Muscle of arm (tissue), 14 donors: ENCODE data around the gene AMMECR1L. TPM values are rescaled to one million over a fixed set of nuclear protein-coding genes. Genes with fewer than 3 reads are reported as not detected.
"Not testable (repeated sequence)": the region's sequence is repeated elsewhere in the genome, so short reads cannot be mapped to it uniquely, and the experiment has no call there.

Experiments
- DNase-seq: peaks from one replicate; pipeline ENCODE4 v3.0.0-alpha.2; 2013
- long read RNA-seq, 11 donors: transcript quantifications; one replicate each; lab custom pipeline, GENCODE V29; 2026
- polyA plus RNA-seq, 12 donors: library from polyadenylated mRNA; unstranded; fragments of 120-200 nt; gene quantifications; one replicate each; pipeline ENCODE4 v1.2.1, GENCODE V29; 2013; ENCODE audit not compliant: insufficient read length in 12 of 12

The AMMECR1L gene
- 10 to 100 TPM in 10 of 12 donors, 1 to 10 TPM in 1, not detected in 1; 8.7 to 18.8 (median 16.7) TPM for polyA plus RNA-seq
- long read RNA-seq, donor 1, full-length matches to known transcripts = 2 of 7 reads
- long read RNA-seq, donor 1, partial matches to known transcripts = 5 of 7 reads
- long read RNA-seq, donor 1, other reads (novel, unspliced or antisense) = 0 of 7 reads
- long read RNA-seq, donor 2, full-length matches to known transcripts = 2 of 2 reads
- long read RNA-seq, donor 2, partial matches to known transcripts = 0 of 2 reads
- long read RNA-seq, donor 2, other reads (novel, unspliced or antisense) = 0 of 2 reads
- long read RNA-seq, donor 3, full-length matches to known transcripts = 2 of 2 reads
- long read RNA-seq, donor 3, partial matches to known transcripts = 0 of 2 reads
- long read RNA-seq, donor 3, other reads (novel, unspliced or antisense) = 0 of 2 reads
- long read RNA-seq, donor 4, full-length matches to known transcripts = 1 of 1 reads
- long read RNA-seq, donor 4, partial matches to known transcripts = 0 of 1 reads
- long read RNA-seq, donor 4, other reads (novel, unspliced or antisense) = 0 of 1 reads
- long read RNA-seq, donor 5 = 0 reads
- long read RNA-seq, donor 6 = 0 reads
- long read RNA-seq, donor 7, full-length matches to known transcripts = 1 of 1 reads
- long read RNA-seq, donor 7, partial matches to known transcripts = 0 of 1 reads
- long read RNA-seq, donor 7, other reads (novel, unspliced or antisense) = 0 of 1 reads
- long read RNA-seq, donor 8, full-length matches to known transcripts = 2 of 2 reads
- long read RNA-seq, donor 8, partial matches to known transcripts = 0 of 2 reads
- long read RNA-seq, donor 8, other reads (novel, unspliced or antisense) = 0 of 2 reads
- long read RNA-seq, donor 9 = 0 reads
- long read RNA-seq, donor 10, full-length matches to known transcripts = 1 of 6 reads
- long read RNA-seq, donor 10, partial matches to known transcripts = 5 of 6 reads
- long read RNA-seq, donor 10, other reads (novel, unspliced or antisense) = 0 of 6 reads
- long read RNA-seq, donor 11, full-length matches to known transcripts = 2 of 2 reads
- long read RNA-seq, donor 11, partial matches to known transcripts = 0 of 2 reads
- long read RNA-seq, donor 11, other reads (novel, unspliced or antisense) = 0 of 2 reads

DNA sequence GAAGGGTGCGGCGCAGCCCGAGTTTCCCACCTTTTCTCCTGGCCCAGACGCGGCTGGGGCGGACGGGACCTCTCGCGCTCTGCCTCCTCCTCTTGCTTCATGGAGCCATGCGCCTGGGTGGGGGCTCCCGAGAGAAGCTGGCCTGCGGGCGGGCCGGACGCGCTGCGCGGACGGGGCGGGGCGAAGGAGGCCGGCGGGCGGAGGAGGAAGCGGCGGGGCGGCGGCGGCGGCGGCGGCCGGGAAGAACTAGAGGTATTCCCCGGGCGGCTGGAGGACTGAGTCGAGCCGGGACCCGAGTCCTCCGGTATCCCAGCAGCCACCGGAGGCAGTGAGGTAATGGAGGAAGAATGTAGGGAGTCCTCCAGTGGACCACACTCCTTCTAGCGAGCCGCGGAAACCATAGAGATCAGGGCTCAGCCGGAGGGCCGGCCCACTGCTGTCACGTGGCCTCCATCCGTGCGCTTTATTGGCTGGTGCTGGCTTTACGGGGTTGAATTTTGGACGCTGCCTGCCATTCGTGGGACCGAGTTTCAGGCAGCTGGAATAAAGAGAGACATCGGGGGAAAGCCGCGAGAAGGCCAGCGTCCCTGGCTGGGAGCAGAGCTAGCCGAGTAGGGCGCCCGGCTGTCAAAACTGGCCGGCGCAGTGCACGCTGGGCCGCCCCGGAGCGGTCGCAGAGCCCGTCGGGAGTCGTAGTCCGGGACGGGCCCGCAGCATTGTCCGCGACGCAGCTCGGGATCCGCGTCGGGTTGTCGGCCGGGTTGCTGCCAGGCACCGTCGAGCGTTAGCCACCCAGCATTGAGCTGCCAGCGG is at the start of gene AMMECR1L:
TSS of gene AMMECR1L (minus strand) at position 177 of the 813 bp plus-strand sequence. CDS start 11,722 bp downstream, outside the sequence.
- DNase-seq = peak; percentile 75

DNA sequence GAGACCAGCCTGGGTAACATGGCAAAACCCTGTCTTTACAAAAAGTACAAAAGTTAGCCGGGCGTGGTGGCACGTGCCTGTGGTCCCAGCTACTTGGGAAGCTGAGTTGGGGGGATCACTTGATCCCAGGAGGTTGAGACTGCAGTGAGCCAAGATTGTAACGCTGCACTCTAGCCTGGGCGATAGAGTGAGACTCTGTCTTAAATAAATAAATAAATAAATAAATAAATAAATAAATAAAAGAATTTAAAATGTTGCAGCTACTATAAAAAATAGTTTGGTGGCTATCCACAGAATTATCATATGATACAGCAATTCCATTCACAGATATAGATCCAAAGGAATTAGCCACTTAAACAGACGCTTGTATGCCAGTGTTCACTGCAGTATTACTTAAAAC is 49.6 kb upstream of the AMMECR1L start:
- DNase-seq = no peak

DNA sequence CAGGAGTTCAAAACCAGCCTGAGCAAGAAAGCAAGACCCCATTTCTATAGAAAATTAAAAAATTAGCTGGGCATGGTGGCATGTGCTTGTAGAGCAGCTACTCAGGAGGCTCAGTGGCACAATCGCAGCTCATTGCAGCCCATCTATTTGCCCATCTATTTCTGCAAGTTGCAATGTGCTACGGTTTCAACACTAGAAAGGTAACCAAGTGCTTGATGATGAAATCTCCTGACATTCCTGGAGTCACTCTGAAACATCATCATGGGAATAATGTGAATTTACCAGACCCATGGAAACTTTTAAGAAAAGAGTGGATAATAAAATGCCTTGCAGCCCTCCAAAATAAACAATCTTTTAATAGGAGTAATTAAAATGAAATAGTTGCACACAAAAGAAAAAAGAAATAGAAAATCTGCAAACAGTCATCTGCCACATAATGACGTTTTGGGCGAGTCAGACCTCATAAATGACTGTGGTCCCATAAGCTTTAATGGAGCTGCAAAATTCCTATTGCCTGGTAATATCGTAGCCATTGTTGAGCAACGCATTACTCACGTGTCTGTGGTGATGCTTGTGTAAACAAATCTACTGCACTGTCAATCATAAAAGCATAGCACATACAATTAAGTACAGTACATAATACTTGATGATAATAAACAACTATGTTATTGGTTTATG is 46.6 kb upstream of the AMMECR1L start:
- DNase-seq = no peak

DNA sequence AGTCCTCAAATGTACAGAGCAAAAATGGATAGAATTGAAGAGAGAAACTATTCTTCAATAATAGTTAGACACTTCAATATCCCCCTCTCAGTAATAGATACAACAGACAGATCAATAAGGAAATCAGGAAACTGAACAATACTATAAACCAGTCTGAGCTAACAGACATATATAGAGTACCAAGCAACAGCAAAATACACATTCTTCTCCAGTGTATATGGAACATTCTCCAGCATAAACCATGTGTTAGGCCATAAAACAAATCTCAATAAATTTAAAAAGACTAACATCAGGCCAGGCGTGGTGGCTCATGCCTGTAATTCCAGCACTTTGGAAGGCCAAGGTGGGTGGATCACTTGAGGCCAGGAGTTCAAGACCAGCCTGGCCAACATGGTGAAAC is 43.7 kb upstream of the AMMECR1L start:
- DNase-seq = no peak

DNA sequence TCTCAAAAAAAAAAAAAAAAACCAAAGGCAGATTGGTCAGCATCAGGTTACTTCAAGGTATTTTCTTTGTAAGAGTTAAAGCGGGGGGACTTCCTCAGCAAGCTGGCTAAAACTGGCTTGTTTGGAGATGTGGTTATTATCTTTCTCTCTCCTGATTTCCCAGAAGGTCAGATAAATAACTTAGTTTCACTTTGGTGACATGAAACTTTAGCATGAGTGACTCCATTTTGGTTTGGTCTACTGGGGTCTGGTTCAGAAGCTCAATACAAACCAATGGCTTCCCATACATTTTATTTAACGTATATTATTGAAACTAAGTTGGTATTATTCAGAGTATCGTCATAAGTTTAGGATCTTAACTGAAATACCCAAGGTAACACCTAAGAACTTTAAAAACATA is 41.6 kb upstream of the AMMECR1L start:
- no peak for DNase-seq

DNA sequence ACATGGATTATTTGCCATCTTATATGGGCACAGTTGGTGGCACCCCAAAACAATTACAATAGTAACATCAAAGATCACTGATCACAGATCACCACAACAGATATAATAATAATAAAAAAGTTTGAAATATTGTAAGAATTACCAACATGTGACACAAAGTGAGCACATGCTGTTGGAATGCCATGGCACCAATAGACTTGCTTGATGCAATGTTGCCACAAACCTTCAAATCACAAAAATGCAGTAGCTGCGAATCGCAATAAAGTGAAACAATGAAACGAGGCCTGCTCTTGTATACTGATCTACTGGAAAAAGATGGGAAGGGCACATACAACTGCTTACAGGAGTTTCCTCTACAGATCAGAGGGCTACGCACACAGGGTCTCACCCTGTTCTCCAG is 32.2 kb upstream of the AMMECR1L start:
- no peak for DNase-seq

DNA sequence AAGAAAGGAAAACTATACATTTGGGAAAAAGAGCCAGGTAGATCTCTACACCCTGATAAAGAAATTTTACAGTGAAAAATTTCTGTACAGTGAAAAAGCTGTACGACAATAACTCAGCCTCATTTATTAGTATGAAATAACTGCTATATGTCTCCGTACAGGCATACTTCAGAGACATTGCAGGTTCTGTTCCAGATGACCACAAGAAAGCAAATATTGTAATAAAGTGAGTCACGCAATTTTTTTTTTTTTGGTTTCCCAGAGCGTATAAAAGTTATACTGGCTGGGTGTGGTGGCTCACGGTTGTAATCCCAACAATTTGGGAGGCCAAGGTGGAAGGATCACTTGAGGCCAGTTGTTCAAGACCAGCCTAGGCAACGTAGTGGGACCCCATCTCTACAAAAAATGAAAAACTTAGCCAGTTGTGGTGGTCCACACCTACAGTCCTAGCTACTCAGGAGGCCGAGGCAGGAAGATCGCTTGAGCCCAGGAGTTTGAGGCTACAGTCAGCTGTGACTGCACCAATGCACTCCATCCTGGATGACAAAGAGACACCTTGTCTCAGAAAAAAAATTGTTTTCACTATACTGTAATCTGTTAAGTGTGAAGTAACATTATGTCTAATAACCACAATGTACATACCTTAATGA is 28.2 kb upstream of the AMMECR1L start:
- DNase-seq = no peak

DNA sequence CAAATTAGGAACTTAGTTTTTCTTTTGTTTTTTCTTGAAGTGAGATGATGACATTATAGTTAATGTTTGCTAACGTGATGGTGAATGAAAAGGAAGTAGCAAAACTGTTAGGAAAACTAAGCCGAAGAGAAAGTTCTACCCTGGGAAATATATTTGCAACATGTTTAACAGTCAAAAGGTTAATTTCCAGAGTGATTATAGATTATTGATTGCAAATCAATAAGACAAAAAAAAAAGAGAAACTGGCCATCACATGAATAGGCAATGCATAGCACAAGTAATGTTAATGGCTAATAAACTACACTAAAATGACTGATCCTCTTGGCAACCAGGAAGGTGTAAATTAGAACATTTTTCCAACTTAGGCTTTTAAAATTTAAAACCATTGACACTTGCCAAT is 26.0 kb upstream of the AMMECR1L start:
- DNase-seq = no peak

DNA sequence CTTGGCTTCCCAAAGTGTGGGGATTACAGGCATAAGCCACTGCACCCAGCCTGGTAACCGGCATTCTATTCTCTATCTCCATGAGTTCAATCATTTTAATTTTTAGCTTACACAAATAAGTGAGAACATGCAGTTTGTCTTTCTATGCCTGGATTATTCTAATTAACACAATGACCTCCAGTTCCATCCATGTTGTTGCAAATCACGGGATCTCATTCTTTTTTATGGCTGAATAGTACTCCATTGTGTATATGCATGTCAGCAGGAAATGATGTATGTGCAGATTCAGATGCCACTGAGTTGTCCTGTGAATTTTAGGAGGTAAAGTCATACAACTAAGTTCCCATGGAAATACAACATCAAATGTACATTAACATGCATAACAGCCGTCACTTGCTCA is 24.7 kb upstream of the AMMECR1L start:
- DNase-seq = no peak

DNA sequence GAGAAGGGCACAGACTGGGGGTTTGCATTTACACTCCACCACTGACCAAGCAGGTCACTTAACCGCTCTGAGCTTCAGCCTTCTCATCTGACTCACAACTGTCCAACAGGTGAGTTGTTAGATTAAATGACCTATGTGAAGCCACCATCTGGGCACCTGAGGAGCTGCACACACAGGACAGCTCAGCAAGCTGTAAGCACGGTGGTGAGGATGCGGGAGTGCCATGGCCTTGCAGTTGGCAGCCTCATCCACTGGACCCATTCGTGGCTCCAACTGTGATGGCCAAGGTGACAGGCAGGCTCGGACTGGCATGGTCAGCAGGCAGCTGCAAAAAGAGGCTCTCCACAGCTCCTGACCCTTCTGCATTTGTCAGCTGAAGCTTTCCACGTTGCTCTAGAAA is 23.3 kb upstream of the AMMECR1L start:
- DNase-seq = no peak

DNA sequence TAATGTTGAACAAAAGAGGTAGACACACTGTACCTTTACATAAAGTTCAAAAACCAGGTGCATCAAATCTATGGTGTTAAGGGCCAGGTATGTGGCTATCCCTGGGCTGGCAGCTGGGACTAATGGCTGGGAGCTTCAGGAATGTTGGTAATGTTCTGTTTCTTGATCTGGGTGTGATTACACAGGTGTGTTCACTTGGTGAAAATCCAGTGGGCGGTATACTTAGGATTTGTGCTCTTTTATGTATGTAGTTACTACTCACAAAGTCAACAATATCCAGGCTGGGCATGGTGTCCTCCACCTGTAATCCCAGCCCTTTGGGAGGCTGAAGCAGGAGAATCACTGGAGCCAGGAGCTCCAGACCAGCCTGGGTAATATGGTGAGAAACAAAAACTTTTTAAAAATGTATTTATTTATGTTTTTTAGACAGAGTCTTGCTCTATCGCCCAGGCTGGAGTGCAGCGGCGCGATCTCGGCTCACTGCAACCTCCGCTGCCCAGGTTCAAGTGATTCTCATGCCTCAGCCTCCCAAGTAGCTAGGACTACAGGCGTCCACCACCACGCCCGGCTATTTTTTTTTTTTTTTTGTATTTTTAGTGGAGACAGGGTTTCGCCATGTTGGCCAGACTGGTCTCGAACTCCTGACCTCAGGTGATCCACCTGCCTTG is 22.1 kb upstream of the AMMECR1L start:
- not testable (repeated sequence) for DNase-seq

DNA sequence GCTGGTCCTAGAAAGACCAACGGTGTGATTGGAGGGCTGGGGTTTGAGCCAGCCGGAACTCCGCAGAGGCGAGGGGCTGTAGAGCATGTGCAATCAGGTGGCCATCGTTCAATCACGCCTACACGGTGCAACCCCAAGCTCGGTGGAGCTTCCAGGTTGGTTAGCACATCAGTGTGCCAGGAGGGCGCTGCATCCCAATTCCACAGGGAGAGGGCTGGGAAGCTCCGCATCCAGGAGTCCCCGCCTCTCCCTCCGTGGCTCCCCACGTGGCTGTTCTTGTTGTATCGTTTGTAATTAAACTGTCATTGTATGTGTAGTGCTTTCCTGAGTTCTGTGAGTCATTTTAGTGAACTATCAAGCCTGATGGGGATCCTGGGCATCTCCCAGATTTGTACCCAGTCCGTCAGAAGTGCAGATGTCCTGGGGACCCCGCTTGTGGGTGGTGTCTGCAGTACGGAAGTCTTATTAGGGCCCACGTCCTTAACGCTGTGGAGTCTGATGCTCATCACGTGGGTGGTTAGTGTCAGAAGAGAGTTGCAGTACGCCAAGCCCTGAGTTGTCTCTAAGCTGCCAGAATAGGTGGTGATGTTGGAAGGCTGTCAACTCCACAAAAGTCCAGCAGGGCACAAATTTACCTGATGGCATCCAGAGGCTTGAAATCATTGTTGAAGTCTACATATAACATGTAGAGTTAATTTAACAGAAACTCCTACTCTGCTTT is 20.6 kb upstream of the AMMECR1L start:
- DNase-seq = no peak

DNA sequence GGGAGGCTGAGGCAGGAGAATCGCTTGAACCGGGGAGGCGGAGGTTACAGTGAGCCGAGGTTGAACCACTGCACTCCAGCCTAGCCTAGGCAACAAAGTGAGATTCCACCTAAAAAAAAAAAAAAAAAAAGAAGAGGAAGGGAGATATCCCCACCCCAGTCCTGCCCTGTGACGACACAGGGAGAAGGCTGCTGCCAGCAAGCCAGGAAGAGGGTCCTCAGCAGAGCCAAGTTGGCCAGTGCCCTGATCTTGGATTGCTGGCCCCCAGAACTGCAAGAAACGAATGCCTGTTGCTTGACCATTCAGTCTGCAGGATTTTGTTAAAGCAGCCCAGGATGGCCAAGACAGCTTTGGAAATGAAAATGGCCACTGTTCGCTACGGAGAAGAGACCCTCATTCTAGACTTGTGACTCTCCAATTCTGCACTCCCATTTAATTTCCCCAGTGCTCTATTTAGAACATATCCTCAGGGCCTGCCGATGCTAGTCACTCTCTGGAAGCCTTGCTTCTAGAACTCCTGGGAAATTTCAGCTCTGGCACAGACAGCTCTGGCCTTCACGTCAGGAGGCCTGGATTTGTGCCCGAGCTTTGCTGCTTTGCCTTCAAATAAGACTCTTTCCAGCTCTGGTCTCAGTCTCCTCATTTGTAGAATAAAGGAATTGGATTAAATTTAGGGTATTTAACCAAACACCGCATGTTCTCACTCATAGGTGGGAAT is 15.7 kb upstream of the AMMECR1L start:
- peak; percentile 52 for DNase-seq

DNA sequence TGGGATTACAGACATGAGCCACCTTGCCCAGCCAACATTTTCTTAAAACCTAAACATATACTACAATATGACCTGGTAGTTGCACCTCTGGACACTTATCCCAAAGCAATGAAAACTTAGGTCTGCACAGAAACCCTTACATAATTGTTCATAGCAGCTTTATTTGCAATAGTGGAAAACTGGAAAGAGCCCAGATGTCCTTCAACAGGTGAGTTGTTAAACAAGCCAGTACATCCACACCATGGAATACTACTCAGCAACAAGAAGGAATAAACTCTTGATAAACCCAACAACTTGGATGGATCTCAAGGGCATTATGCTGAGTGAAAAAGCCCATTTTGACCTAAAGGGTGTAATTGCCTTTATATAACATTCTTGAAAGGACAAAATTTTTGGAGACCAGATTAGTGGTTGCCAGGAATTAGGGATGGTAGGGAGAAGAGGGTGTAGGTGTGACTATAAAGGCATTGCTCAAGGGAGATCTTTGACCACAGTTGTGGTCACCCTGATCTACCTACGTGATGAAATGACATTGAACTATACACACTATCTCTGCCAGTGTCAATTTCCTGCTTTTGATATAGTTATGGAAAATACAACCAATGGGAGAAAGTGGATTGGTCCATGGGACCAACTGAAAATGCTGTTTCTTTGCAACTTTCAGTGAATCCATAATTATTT is 11.9 kb upstream of the AMMECR1L start:
- no peak for DNase-seq

DNA sequence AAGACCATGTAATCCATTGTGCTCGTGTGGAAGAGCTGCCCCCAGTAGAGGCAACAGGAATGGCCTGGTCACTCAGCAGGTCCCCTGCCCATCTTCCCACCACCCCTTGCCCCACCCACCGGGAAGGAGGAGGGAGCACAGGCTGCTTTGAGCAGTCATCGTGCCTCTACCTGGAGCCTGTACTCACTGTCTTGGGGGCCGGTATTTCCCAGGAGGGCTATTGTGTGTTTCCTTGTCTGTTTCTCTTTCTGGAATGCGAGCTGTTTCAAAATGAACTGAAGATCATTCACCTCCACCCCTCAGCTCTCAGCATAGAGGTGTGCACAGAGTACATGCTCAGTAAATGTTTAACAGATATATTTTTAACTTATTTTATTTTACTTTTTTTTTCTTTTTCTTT is 7.7 kb upstream of the AMMECR1L start:
- no peak for DNase-seq

DNA sequence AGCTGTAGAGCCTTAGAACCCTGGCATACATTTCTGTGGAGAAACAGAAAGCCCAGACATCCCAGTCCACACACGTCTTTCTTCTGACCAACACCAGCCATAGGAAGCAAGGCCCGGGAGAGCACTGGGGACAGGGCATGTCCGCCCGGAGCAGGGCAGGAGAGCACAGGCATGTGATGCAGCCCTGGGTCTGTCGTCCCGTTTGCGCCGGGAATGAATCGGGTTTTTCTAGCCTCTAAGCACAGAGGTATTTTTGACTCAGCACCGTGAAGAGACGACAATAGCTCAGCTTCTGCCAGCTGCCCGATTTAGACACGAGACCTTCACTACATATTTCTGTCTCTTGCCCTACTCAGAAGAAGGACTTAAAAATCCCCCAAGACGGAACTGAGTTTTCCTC is 7.3 kb upstream of the AMMECR1L start:
- no peak for DNase-seq

DNA sequence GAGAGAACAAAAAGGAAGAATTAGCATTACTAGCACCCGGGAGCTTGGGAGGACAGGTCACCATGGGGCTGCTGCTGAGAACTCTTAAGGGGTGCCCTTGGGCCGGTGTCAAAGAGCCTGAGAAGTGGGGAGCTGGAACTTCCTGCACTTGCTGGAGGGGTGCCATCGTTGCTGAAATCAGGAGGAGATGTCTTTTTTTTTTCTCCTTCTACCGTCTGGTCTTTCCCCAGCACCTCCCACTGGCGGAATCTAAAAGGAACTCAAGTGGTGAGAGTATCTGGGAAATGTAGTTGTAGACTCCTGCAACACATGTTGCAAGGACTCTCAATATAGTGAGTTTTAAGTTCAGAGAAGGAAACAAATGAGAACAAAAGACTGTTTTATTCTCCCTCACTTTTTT is 6.1 kb upstream of the AMMECR1L start:
- DNase-seq = peak; percentile 4

DNA sequence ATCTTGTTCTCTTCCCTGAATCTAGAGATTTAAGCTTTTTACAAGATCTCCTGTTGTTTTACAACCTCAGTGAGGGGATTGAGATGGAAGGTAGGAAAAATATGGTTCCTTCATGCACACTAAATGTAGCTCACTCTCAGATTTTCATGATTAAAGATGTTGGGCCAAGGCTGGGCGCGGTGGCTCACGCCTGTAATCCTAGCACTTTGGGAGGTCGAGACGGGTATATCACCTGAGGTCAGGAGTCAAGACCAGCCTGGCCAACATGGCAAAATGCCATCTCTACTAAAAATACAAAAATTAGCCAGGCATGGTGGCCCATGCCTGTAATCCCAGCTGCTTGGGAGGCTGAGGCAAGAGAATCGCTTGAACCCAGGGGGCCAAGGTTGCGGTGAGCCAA is 5.0 kb upstream of the AMMECR1L start:
- DNase-seq = not testable (repeated sequence)
